ENCODE measurements around the gene COQ4.
A peak's percentile ranks its signal among the peaks of the same experiment; 100 is the strongest.
"Not testable (repeated sequence)": the region's sequence is repeated elsewhere in the genome, so short reads cannot be mapped to it uniquely, and the experiment has no call there.

The COQ4 gene

GRCh38 chr9:128316421-128316820 is 6.2 kb upstream of the COQ4 start:
- Histone ChIP-seq H3K36me3 (ENCODE audit: insufficient read depth, low read length) (peaks cover 38% of the 10 kb centered on the region), H3K27me3 (ENCODE audit: insufficient read depth, low read length) (no peaks in the 10 kb centered on the region), H2AFZ (ENCODE audit: low read depth, low read length) (no peak overlapping the region), H3K4me1 (ENCODE audit: insufficient read depth, low read length) (peaks cover 4% of the 10 kb centered on the region), H3K4me3 (ENCODE audit: low read length) (no peak overlapping the region), H3K9me3 (ENCODE audit: low read length) (no peaks in the 10 kb centered on the region)

DNA sequence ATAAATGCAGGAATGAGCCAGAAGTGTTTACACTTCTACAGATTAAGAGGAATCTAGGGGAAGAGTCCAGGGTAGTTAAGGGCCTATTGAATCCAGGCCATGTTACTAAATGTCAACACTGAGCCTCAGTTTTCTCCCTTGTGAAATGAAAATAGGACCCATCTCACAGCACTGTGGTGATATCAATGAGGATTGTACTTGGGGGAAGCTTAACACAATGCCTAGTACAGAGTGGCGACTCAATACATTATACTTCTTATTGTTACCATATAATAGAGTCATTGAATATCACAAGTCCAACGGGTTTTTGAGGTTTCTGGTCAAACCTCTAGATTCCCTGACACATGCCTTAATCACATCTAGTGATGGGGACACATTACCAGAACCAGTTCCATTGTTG is 5.0 kb upstream of the COQ4 start:
- H3K27me3 ChIP-seq (ENCODE audit: insufficient read depth, low read length): no peaks in the 10 kb centered on the region
- no peak overlapping the region for H3K4me3 ChIP-seq (ENCODE audit: low read length)
- no peak overlapping the region for H2AFZ ChIP-seq (ENCODE audit: low read depth, low read length)
- H3K9me3 ChIP-seq (ENCODE audit: low read length): no peaks in the 10 kb centered on the region
- peaks cover 8% of the 10 kb centered on the region for H3K4me1 ChIP-seq (ENCODE audit: insufficient read depth, low read length)
- peaks cover 37% of the 10 kb centered on the region for H3K36me3 ChIP-seq (ENCODE audit: insufficient read depth, low read length)

- no peak overlapping the region for H2AFZ ChIP-seq (ENCODE audit: low read depth, low read length)
- H3K36me3 ChIP-seq (ENCODE audit: insufficient read depth, low read length): peaks cover 35% of the 10 kb centered on the region
- no peaks in the 10 kb centered on the region for H3K27me3 ChIP-seq (ENCODE audit: insufficient read depth, low read length)
- H3K4me3 ChIP-seq (ENCODE audit: low read length): peak overlapping the region; percentile 53
- H3K9me3 ChIP-seq (ENCODE audit: low read length): no peaks in the 10 kb centered on the region
- H3K4me1 ChIP-seq (ENCODE audit: insufficient read depth, low read length): peaks cover 17% of the 10 kb centered on the region
Observed at GRCh38 chr9:128321343-128321742, 1.3 kb upstream of the COQ4 start.

DNA sequence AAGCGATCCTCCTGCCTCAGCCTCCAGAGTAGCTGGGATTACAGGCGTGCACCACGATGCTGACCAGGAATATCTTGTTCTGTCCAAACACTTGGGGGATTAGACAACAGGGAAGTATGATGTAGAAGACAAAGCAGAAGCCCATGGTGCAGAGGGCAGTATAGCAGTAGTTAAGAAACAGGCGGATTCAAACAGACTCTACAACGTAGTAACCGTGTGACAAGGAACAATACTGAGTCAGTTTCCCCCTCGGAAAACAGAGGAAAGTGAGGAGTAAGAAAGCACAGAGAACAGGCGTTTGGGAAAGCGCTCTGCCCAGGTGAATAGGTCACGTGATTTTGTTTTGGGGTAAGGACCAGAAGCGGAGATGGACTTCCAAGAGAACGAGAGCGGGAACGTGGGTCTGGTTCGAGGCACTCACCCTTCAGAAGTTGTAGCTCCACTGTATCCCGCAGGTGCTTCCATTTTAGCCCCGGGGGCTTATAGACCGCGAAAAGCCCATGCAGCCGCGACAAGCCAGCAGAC is 698 bp upstream of the COQ4 start:
- Histone ChIP-seq H3K9me3 (ENCODE audit: low read length) (no peaks in the 10 kb centered on the region), H3K4me1 (ENCODE audit: insufficient read depth, low read length) (peaks cover 17% of the 10 kb centered on the region), H3K27me3 (ENCODE audit: insufficient read depth, low read length) (no peaks in the 10 kb centered on the region), H3K36me3 (ENCODE audit: insufficient read depth, low read length) (peaks cover 32% of the 10 kb centered on the region), H2AFZ (ENCODE audit: low read depth, low read length) (no peak overlapping the region), H3K4me3 (ENCODE audit: low read length) (peak overlapping the region; percentile 53)

DNA sequence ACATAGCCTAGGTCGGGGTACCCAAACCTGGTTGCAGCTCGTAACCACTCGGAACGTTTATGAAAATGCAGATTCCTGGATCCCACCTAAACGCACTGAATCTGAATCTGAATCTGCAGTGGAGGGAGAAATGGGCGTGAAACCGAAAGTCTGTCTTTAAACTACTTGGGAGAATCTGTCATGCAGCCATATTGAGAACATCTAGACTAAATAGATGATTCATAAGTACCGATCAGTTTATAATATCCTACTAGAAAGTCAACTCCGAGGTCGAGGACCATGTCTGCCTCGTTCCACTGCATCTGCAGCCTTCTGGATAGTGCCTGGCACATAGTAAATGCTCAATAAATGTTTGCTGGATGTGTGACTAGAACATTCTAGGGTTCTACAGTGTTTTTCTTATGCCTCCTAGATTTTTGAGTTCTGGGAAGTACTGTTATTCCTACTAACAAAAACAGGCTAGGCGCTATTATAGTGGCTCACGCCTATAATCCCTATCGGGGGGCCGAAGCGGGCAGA is 632 bp downstream of the COQ4 start:
- no peaks in the 10 kb centered on the region for H3K27me3 ChIP-seq (ENCODE audit: insufficient read depth, low read length)
- H3K9me3 ChIP-seq (ENCODE audit: low read length): no peaks in the 10 kb centered on the region
- H3K36me3 ChIP-seq (ENCODE audit: insufficient read depth, low read length): peaks cover 33% of the 10 kb centered on the region
- H3K4me1 ChIP-seq (ENCODE audit: insufficient read depth, low read length): peaks cover 17% of the 10 kb centered on the region
- H3K4me3 ChIP-seq (ENCODE audit: low read length): peak overlapping the region; percentile 53
- peak overlapping the region; percentile 37 for H2AFZ ChIP-seq (ENCODE audit: low read depth, low read length)

DNA sequence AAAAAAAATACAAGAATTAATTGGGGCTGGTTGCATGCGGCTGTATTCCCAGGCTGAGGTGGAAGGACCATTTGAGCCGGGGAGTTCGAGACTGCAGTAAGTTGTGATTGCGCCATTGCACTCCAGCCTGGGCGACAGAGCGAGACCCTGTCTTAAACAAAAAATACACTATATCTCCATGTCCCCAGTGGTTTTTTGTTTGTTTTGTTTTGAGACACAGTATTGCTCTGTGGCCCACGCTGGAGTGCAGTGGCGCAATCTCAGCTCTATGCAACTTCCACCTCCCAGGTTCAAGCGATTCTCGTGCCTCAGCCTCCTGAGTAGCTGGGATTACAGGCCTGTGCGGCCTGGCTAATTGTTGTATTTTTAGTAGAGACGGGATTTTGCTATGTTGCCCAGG is 1.2 kb downstream of the COQ4 start:
- Histone ChIP-seq H3K4me1 (ENCODE audit: insufficient read depth, low read length) (peaks cover 17% of the 10 kb centered on the region), H2AFZ (ENCODE audit: low read depth, low read length) (no peak overlapping the region), H3K36me3 (ENCODE audit: insufficient read depth, low read length) (peaks cover 35% of the 10 kb centered on the region), H3K4me3 (ENCODE audit: low read length) (peak overlapping the region; percentile 53), H3K27me3 (ENCODE audit: insufficient read depth, low read length) (no peaks in the 10 kb centered on the region), H3K9me3 (ENCODE audit: low read length) (no peaks in the 10 kb centered on the region)

- Histone ChIP-seq H2AFZ (ENCODE audit: low read depth, low read length) (no peak overlapping the region), H3K27me3 (ENCODE audit: insufficient read depth, low read length) (no peaks in the 10 kb centered on the region), H3K36me3 (ENCODE audit: insufficient read depth, low read length) (peaks cover 37% of the 10 kb centered on the region), H3K9me3 (ENCODE audit: low read length) (no peaks in the 10 kb centered on the region), H3K4me1 (ENCODE audit: insufficient read depth, low read length) (peaks cover 17% of the 10 kb centered on the region), H3K4me3 (ENCODE audit: low read length) (no peak overlapping the region)
Observed at GRCh38 chr9:128324401-128324800, 1.8 kb downstream of the COQ4 start.

DNA sequence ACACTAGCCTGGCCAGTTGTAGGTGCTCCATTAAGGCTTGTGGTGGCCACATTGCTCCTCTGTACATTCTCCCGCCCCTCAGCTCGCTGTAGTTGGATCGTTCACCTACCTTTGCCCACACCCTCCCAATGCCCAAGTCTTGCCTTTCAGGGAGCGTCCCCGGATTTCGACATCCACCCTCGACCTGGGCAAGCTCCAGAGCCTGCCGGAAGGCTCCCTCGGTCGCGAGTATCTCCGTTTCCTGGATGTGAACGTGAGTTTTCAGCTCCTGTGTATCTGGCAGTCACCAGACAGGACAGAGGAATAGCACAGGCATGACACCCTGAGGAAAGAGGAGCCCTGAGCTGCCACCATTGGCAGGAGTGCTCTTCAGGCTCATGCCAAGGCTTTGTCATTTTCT is 3.0 kb downstream of the COQ4 start:
- peaks cover 17% of the 10 kb centered on the region for H3K4me1 ChIP-seq (ENCODE audit: insufficient read depth, low read length)
- H3K27me3 ChIP-seq (ENCODE audit: insufficient read depth, low read length): no peaks in the 10 kb centered on the region
- H3K9me3 ChIP-seq (ENCODE audit: low read length): no peaks in the 10 kb centered on the region
- H3K4me3 ChIP-seq (ENCODE audit: low read length): no peak overlapping the region
- no peak overlapping the region for H2AFZ ChIP-seq (ENCODE audit: low read depth, low read length)
- peaks cover 37% of the 10 kb centered on the region for H3K36me3 ChIP-seq (ENCODE audit: insufficient read depth, low read length)

DNA sequence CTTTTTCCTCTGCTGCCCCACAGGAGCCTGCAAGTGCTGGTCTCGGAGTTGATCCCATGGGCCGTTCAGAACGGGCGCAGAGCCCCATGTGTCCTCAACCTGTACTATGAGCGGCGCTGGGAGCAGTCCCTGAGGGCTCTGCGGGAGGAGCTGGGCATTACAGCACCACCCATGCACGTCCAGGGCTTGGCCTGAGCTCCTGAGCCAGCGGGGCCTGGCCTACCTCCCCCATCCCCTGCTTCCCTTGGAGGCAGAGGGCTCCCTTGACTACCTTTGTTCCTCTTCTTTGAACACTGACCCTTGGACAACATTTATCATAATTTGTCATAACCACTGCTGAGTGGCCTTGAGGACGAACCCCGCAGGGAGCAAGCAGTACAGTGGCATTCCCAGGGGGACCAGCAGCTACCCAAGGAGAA is 10.8 kb downstream of the COQ4 start:
- Histone ChIP-seq H3K4me1 (ENCODE audit: insufficient read depth, low read length) (no peaks in the 10 kb centered on the region), H3K9me3 (ENCODE audit: low read length) (no peaks in the 10 kb centered on the region), H3K27me3 (ENCODE audit: insufficient read depth, low read length) (no peaks in the 10 kb centered on the region), H2AFZ (ENCODE audit: low read depth, low read length) (no peak overlapping the region), H3K4me3 (ENCODE audit: low read length) (no peak overlapping the region), H3K36me3 (ENCODE audit: insufficient read depth, low read length) (peaks cover 25% of the 10 kb centered on the region)

- Histone ChIP-seq H3K27me3 (ENCODE audit: insufficient read depth, low read length) (no peaks in the 10 kb centered on the region), H3K4me3 (ENCODE audit: low read length) (no peak overlapping the region), H3K4me1 (ENCODE audit: insufficient read depth, low read length) (no peaks in the 10 kb centered on the region), H3K36me3 (ENCODE audit: insufficient read depth, low read length) (peaks cover 21% of the 10 kb centered on the region), H3K9me3 (ENCODE audit: low read length) (no peaks in the 10 kb centered on the region), H2AFZ (ENCODE audit: low read depth, low read length) (no peak overlapping the region)
Observed at GRCh38 chr9:128335161-128335560, 12.5 kb downstream of the COQ4 start.

DNA sequence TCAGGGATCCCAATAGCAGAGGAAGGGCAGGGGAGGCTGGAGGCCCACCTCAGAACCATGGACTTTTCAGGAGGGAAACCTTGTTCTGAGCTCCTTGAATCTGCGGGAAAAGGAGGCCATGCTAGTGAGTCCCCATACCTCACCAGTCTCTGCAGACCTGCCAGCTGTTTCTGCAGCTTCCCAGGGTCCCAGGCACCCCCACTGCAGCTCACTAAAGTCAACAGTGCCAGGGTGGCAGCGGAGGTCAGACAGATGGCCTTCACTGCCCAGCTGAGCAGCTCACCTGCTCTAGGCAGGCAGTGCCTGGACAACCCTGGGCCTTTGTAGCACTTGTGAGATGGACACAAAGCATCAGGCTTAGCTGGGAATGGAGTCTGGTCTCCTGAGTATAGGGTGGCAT is 13.3 kb downstream of the COQ4 start:
- peaks cover 1% of the 10 kb centered on the region for H3K4me1 ChIP-seq (ENCODE audit: insufficient read depth, low read length)
- no peak overlapping the region for H2AFZ ChIP-seq (ENCODE audit: low read depth, low read length)
- no peaks in the 10 kb centered on the region for H3K9me3 ChIP-seq (ENCODE audit: low read length)
- H3K4me3 ChIP-seq (ENCODE audit: low read length): no peak overlapping the region
- no peaks in the 10 kb centered on the region for H3K27me3 ChIP-seq (ENCODE audit: insufficient read depth, low read length)
- H3K36me3 ChIP-seq (ENCODE audit: insufficient read depth, low read length): peaks cover 21% of the 10 kb centered on the region

GRCh38 chr9:128337936-128338335 is 15.3 kb downstream of the COQ4 start:
- Histone ChIP-seq H2AFZ (ENCODE audit: low read depth, low read length) (no peak overlapping the region), H3K36me3 (ENCODE audit: insufficient read depth, low read length) (peaks cover 21% of the 10 kb centered on the region), H3K4me3 (ENCODE audit: low read length) (no peak overlapping the region)

GRCh38 chr9:128338852-128339614 is 16.4 kb downstream of the COQ4 start:
- peaks cover 22% of the 10 kb centered on the region for H3K36me3 ChIP-seq (ENCODE audit: insufficient read depth, low read length)
- H3K4me1 ChIP-seq (ENCODE audit: insufficient read depth, low read length); H3K4me3 ChIP-seq (ENCODE audit: low read length); H3K27me3 ChIP-seq (ENCODE audit: insufficient read depth, low read length); H2AFZ ChIP-seq (ENCODE audit: low read depth, low read length); H3K9me3 ChIP-seq (ENCODE audit: low read length): not testable (repeated sequence)

More at GRCh38 chr9:128337936-128338335, 15.3 kb downstream of the COQ4 start:
- Histone ChIP-seq H3K9me3 (ENCODE audit: low read length) (no peaks in the 10 kb centered on the region), H3K4me1 (ENCODE audit: insufficient read depth, low read length) (peaks cover 6% of the 10 kb centered on the region), H3K27me3 (ENCODE audit: insufficient read depth, low read length) (no peaks in the 10 kb centered on the region)
